ENCODE results near the gene CMPK2. TPM values are rescaled to one million over a fixed set of nuclear protein-coding genes. Genes with fewer than 3 reads are reported as not detected.
A peak's percentile ranks its signal among the peaks of the same experiment; 100 is the strongest.

Gene CMPK2
- total and polyA plus RNA-seq, 9 of the 15 experiments (the other 6 are each of a cell fraction or from before 2014, with no cell fraction given), result 2.6 to 10.5 (median 5.0) TPM

GRCh38 chr2:6826081-6826913, 39.4 kb downstream of the CMPK2 start (continued):
- TF ChIP-seq THRB (CRISPR knock-in tag; conservative IDR thresholded peaks at IDR 0.05) (no peak), HMGN3 (IDR thresholded peaks at IDR 0.05; ENCODE audit: borderline replicate concordance, extremely low read depth, insufficient read length, low read depth, low read length) (no peak), ZZZ3 (IDR thresholded peaks at IDR 0.05) (no peak), ZNF766 (CRISPR knock-in tag; conservative IDR thresholded peaks at IDR 0.05) (no peak), E2F6 (IDR thresholded peaks at IDR 0.05; ENCODE audit: borderline replicate concordance in 1 of 2, extremely low read depth in 1 of 2, insufficient read depth in 1 of 2, insufficient read length in 1 of 2, low read depth in 1 of 2, low read length in 1 of 2, poor library complexity in 1 of 2, severe bottlenecking in 1 of 2) (no peak), TEAD1 (CRISPR knock-in tag; IDR thresholded peaks at IDR 0.05) (no peak), CCAR2 (IDR thresholded peaks at IDR 0.05; ENCODE audit: low read depth, low read length) (no peak), BCOR (IDR thresholded peaks at IDR 0.05) (no peak), ZNF408 (CRISPR knock-in tag; IDR thresholded peaks at IDR 0.05; ENCODE audit: low read depth) (no peak), NRF1 (conservative IDR thresholded peaks at IDR 0.05 in 1 of 2, IDR thresholded peaks at IDR 0.05 in 1 of 2) (no peak), ARID2 (IDR thresholded peaks at IDR 0.05) (peak; percentile 85), ZNF696 (CRISPR knock-in tag; conservative IDR thresholded peaks at IDR 0.05) (no peak), ATF2 (CRISPR knock-in tag; IDR thresholded peaks at IDR 0.05) (no peak), MYC (IDR thresholded peaks at IDR 0.05; ENCODE audit: low read depth, low read length) (no peak), MYC (CRISPR knock-in tag; IDR thresholded peaks at IDR 0.05; ENCODE audit: borderline replicate concordance, low read depth) (no peak), MYBL2 (IDR thresholded peaks at IDR 0.05; ENCODE audit: low read depth) (no peak), MYBL2 (CRISPR knock-in tag; IDR thresholded peaks at IDR 0.05; ENCODE audit: borderline replicate concordance) (no peak), ARID3B (CRISPR knock-in tag; IDR thresholded peaks at IDR 0.05; ENCODE audit: borderline replicate concordance) (no peak), SMARCA5 (IDR thresholded peaks at IDR 0.05) (no peak), ZNF232 (CRISPR knock-in tag; IDR thresholded peaks at IDR 0.05) (no peak), RUNX1 (IDR thresholded peaks at IDR 0.05; ENCODE audit: low read depth) (no peak)

Data from K562 (cell line).